CD4-positive, alpha-beta T cell treated with Interleukin-15 for 1 hour (primary cell): ENCODE results near the gene FOXJ3.

Experiments used
- DNase-seq: peaks from one replicate; pipeline ENCODE4 v3.0.0-alpha.2; 2020

Gene FOXJ3

DNA sequence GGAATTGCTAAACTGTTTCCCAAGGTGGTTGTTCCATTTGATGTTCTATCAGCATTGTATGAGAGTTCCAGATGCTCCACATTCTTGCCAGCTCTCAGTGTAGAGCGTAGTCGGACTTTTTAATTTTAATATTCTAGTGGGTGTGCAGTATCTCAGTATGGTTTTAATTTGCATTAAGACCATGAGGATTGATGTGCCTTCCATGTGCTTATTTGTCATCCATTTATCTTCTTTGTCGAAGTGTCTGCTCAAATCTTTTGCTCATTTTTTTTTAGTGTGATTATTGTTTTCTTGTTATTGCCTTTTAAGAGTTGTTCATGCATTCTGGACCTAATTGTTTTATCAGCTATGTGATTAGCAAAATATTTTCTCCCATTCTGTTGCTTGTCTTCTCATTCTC lies 195.6 kb downstream of the FOXJ3 start:
- DNase-seq = no peak

- no peak for DNase-seq
Observed at GRCh38 chr1:42138586-42138985, 196.4 kb downstream of the FOXJ3 start.

DNA sequence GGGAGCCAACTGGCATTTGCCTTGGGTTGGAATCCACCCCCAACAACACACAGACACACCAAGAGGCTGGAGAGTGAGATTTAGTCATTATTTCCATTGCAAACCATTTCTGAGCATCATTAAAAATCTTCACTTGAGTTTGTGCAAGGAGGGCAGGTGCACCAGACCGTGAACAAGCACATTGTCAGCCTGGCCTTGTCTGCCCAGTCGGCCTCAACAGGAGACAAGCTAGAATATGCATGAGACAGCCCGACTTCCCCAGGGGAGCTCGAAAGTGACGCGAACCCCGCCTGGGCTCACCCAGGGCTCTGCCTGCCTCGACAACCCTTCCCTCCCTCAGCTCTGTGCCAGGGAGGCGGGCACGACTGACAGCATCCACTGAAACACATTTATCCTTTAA lies 197.3 kb downstream of the FOXJ3 start:
- DNase-seq = no peak

GRCh38 chr1:42136466-42136865 lies 198.6 kb downstream of the FOXJ3 start:
- no peak for DNase-seq

DNA sequence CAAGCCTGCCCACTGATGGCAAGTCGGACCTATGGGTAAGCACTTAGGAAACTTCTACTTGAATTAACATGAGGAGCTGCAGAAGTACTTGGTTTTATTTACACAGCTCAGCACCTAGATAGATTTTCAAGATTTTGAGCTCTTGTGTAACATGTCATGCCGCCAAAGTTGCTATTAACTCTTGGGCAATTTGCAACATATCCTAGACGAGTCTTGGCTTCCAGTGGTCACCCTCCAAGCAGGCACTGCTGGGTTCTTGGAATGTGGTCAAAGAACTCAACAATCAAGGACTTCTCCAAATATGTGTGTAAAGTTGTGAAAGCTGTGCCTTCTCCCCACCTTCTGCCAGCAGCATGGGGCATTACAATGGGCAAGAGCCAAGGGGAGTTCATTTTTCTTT lies 199.6 kb downstream of the FOXJ3 start:
- no peak for DNase-seq

GRCh38 chr1:42133809-42134526 lies 201.1 kb downstream of the FOXJ3 start:
- no peak for DNase-seq

- DNase-seq = no peak
Observed at GRCh38 chr1:42133390-42133789, 201.6 kb downstream of the FOXJ3 start.

GRCh38 chr1:42130061-42130660 lies 204.9 kb downstream of the FOXJ3 start:
- DNase-seq = no peak

DNA sequence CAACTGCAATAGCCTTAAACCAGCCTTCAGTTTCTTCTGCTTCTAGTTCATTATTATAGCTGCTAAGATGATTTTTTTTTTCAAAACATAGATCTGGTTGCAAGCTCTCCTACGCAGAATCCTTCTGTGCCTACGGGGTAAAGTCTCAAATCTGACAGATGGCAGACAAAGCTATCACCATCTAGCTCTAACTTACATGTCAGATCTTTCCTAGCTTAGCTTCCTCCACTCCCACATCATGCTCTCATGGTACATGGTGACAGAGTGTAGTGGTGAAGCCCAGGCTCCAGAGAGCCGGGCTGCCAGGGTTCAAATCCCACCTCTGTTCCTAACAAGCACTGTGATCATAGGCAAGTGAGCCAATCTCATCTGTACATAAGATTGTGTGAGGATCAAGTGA lies 206.1 kb downstream of the FOXJ3 start:
- no peak for DNase-seq

- no peak for DNase-seq
Observed at GRCh38 chr1:42128499-42128898, 206.5 kb downstream of the FOXJ3 start.

DNA sequence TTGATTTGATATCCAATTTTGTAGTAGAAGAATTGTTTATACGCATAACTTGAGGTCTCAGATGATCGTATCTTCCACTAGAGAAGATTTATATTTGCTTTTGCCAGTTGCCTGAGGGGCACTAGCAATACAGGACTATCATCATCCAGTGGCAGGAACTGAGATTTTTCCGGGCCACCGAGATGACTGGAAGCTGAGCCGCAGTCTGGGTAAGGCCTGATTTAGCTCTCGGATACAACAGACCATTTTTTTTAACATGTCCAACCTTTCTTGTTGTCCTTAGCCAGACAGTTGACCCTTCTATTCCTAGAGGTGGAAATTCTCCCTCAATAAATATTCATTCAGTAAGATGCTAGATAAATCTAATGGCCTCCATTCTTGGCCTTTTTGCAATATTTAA lies 207.3 kb downstream of the FOXJ3 start:
- DNase-seq = no peak
